Panc1 (cell line): ENCODE data around the gene DCC.

ENCODE experiments used
- TF ChIP-seq, protein P1 (sequence below): fragments of 450-650 bp; IDR thresholded peaks from 2 replicates; pipeline ENCODE4 v1.5.1; 2017; ENCODE audit warnings: mild to moderate bottlenecking
- TF ChIP-seq, protein P2 (sequence below), 2 experiments: IDR thresholded peaks; 2 replicates each; pipeline ENCODE4 v1.6.1; 2011 to 2012; ENCODE audit warnings: low read depth in 2 of 2, control low read depth in 1 of 2, low read length in 1 of 2, mild to moderate bottlenecking in 1 of 2, moderate library complexity in 1 of 2; ENCODE audit not compliant: insufficient read depth in 1 of 2

DNA sequence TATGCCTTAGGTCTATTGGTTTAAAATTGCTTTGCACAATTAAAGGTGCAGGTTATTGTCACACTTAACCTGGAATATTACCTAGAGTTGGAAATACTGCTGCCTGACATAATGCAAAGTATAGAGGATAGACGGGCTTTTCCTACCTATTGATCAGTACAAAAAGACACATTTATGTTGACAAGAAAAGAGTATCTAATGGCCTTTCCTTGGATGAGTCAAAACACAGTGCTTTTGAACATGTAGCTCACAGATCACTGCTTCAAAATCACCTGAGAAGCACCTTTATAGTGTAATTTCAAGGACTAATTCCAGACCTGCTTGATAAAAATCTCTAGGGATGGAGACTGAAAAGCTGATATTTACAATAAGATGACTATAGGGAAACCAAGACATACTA is 262.8 kb downstream of the DCC start:
- TF ChIP-seq, protein P1, sequence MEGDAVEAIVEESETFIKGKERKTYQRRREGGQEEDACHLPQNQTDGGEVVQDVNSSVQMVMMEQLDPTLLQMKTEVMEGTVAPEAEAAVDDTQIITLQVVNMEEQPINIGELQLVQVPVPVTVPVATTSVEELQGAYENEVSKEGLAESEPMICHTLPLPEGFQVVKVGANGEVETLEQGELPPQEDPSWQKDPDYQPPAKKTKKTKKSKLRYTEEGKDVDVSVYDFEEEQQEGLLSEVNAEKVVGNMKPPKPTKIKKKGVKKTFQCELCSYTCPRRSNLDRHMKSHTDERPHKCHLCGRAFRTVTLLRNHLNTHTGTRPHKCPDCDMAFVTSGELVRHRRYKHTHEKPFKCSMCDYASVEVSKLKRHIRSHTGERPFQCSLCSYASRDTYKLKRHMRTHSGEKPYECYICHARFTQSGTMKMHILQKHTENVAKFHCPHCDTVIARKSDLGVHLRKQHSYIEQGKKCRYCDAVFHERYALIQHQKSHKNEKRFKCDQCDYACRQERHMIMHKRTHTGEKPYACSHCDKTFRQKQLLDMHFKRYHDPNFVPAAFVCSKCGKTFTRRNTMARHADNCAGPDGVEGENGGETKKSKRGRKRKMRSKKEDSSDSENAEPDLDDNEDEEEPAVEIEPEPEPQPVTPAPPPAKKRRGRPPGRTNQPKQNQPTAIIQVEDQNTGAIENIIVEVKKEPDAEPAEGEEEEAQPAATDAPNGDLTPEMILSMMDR: no peak
- TF ChIP-seq, protein P2, sequence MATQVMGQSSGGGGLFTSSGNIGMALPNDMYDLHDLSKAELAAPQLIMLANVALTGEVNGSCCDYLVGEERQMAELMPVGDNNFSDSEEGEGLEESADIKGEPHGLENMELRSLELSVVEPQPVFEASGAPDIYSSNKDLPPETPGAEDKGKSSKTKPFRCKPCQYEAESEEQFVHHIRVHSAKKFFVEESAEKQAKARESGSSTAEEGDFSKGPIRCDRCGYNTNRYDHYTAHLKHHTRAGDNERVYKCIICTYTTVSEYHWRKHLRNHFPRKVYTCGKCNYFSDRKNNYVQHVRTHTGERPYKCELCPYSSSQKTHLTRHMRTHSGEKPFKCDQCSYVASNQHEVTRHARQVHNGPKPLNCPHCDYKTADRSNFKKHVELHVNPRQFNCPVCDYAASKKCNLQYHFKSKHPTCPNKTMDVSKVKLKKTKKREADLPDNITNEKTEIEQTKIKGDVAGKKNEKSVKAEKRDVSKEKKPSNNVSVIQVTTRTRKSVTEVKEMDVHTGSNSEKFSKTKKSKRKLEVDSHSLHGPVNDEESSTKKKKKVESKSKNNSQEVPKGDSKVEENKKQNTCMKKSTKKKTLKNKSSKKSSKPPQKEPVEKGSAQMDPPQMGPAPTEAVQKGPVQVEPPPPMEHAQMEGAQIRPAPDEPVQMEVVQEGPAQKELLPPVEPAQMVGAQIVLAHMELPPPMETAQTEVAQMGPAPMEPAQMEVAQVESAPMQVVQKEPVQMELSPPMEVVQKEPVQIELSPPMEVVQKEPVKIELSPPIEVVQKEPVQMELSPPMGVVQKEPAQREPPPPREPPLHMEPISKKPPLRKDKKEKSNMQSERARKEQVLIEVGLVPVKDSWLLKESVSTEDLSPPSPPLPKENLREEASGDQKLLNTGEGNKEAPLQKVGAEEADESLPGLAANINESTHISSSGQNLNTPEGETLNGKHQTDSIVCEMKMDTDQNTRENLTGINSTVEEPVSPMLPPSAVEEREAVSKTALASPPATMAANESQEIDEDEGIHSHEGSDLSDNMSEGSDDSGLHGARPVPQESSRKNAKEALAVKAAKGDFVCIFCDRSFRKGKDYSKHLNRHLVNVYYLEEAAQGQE (IDR thresholded peaks at IDR 0.05; ENCODE audit: insufficient read depth in 1 of 2, low read depth in 2 of 2, low read length in 1 of 2): no peak
